Keratinocyte (primary cell): ENCODE results near the gene KMT5C.

ENCODE experiments used
- EZH2 ChIP-seq: IDR thresholded peaks from one replicate; pipeline ENCODE4 v1.6.1; 2012; ENCODE audit warnings: inconsistent platforms, mild to moderate bottlenecking, low read length, moderate library complexity
- TF ChIP-seq, protein P1 (sequence below), 3 experiments: IDR thresholded peaks in 1 of 3; conservative IDR thresholded peaks in 1 of 3; optimal IDR thresholded peaks in 1 of 3; 2 replicates in 2 of 3; 3 replicates in 1 of 3; pipeline versions ENCODE3 to v1.5.1; 2011; ENCODE audit warnings: low read length in 3 of 3, mild to moderate bottlenecking in 3 of 3, moderate library complexity in 2 of 3, control low read depth in 1 of 3, inconsistent platforms in 1 of 3; ENCODE audit not compliant: insufficient read depth in 2 of 3; ENCODE audit errors: extremely low read depth in 1 of 3

DNA sequence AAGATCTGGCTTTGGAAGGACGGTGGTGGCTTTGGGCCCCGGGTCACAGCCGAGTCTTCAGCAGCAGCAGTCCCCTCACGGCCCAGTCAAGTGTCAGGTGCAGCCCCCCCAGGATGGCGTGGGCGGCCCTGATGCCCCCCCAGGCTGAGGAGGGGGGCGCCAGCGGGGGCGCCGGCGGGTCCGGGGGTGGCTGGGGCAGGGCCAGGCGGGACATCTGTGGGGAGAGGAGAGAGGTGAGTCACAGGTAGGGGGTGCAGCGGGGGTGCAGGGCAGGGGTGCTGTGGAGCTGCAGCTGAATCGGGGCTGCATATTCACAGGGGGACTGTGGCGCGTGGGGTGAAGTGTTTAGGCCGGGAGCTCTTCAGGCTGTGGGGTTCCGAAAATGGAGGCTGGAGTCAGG, 26.3 kb downstream of the KMT5C start:
- TF ChIP-seq, protein P1, sequence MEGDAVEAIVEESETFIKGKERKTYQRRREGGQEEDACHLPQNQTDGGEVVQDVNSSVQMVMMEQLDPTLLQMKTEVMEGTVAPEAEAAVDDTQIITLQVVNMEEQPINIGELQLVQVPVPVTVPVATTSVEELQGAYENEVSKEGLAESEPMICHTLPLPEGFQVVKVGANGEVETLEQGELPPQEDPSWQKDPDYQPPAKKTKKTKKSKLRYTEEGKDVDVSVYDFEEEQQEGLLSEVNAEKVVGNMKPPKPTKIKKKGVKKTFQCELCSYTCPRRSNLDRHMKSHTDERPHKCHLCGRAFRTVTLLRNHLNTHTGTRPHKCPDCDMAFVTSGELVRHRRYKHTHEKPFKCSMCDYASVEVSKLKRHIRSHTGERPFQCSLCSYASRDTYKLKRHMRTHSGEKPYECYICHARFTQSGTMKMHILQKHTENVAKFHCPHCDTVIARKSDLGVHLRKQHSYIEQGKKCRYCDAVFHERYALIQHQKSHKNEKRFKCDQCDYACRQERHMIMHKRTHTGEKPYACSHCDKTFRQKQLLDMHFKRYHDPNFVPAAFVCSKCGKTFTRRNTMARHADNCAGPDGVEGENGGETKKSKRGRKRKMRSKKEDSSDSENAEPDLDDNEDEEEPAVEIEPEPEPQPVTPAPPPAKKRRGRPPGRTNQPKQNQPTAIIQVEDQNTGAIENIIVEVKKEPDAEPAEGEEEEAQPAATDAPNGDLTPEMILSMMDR (optimal IDR thresholded peaks at IDR 0.05 in 1 of 3, IDR thresholded peaks at IDR 0.05 in 1 of 3, conservative IDR thresholded peaks at IDR 0.05 in 1 of 3; ENCODE audit: extremely low read depth in 1 of 3, insufficient read depth in 2 of 3, low read length in 3 of 3): no peak
- no peak for TF ChIP-seq EZH2
